D341Med (cell line): ENCODE results near the gene MAN1B1.

Experiments
- DNase-seq: peaks from one replicate; pipeline ENCODE4 v3.0.0; 2012; ENCODE audit warnings: low spot score

Gene MAN1B1

DNA sequence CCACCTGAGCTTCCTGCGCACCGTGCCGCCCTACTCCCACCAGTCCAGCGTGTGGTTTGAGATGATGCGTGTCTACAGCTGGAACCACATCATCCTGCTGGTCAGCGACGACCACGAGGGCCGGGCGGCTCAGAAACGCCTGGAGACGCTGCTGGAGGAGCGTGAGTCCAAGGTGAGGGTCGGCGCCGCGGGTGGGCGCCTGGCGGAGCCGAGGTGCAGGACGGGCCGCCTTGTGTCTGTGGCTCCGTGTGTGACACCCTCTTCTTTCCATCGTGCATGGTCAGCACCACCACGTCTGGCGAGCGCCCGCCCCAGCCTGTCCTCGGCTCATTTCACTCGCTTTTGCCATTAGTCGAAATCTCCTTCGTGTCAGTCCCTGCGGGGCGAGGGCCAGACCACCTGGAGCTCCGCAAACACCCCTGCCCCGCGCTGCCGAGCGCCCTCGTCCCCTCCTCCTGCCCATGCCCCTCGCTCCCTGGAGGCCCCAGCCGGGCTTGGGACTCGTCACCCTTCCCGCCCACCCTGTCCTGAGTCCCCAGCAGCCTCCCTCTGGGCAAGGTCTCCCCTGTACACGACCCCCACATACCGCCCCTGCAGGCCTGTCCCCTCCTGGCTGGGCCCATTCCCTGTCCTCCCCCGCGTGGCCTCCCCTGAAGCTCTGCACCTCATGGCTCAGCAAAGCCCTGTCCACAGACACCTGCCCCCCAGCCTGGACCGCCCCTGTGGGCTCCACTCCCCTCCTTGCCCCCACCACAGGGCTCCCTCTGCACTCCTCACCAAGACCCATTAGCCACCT lies 59.1 kb downstream of the MAN1B1 start:
- DNase-seq, result peak; percentile 18

DNA sequence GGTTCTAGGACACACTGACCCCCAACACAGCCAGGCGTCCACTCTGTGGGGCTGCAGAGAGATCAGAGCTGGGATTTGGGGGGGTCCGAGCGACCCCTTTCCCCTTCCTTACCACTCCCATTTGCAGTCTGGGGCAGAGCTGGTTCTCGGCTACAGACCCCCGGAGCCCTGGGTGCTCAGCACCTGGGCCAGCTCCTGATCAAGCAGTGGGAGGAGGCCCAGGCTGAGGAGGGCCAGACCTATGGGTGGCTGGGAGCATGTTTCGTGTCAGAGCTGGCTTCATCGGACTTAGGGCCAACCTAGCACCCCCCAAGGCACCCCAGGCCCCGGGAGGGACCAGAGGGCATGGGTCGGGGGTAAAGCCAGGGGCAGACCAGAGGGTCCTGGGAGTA lies 59.7 kb downstream of the MAN1B1 start:
- peak; percentile 15 for DNase-seq

DNA sequence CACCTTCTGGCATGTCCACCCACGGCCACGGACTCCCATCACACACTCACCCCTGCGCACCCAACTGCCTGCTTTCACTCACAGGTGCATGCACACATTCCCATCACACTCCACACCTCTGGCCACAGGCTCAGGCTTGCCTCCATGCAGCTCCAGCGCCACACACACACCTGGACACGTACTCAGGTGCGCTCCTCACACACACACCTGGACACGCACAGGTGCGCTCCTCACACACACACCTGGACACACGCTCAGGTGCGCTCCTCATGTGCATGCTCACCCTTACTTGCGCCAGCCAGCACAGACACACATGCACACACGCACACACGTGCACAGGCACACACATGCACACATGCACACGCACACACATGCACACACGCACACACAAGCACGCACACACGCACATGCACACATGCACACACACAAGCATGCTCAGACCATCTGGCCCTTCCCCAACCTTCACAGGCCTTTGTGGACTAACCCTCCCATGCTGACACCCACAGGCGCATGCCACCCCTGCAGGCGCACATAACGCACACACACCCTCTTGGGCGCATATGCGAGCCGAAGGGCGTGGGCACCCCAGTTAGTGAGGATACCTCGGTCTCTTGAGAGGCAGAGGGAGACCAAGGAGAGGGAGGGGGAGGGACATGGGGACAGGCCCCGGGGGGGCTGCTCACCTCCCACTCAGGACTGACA lies 60.5 kb downstream of the MAN1B1 start:
- DNase-seq, result no peak

DNA sequence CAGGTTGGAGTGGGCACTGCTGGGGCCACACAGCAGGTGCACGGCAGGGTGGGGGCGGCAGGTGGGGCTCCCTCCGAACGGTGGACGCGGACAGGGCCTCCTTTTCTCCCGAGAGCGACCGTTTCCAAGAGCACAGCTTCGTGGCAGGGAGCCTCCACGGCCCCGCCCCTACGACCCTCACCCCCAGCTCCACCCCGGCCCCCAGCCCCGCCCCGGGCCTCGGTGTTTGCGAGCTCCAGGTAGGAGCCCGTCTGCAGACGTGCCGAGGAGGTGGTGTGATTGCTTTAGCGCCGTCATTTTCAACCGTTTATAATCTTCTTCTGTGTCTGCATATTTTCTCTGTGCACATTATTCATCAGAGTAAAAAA lies 61.0 kb downstream of the MAN1B1 start:
- no peak for DNase-seq

DNA sequence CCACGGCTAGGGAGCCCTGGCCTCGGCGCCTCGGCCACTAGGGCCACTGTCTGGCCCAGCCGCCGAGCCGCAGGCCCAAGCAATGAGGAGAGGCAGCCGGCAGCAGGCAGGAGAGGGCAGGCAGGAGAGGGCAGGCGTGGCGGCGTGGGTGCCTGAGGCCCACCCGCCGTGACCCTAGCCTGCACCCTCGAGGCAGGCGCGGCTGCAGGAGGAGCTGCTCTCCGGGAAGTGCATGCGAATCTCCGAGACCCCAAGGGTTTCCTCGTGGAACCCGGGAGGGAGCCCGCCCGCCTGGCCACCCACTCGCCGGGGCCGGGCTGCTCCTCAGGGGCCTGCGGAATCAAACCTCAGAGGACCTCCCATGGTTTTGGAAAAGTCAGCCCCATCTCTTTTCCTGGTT lies 61.5 kb downstream of the MAN1B1 start:
- DNase-seq, result no peak

DNA sequence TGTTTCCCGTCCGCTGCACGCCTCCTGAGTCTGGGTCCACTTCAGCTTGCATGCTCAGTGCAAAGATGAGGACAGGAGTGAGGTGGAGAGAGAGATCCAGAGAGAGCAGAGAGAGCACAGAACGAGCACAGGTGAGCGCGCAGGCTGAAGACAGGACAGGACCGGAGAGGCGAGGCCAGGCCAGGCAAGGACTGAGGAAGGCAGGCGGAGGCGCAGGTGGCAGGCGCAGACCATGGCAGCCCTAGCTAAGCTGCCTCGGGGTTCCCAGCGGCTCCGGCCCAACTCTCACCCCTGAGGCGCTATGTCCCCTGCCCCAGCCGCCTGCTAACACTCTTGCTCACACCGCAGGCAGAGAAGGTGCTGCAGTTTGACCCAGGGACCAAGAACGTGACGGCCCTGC lies 61.9 kb downstream of the MAN1B1 start:
- no peak for DNase-seq

DNA sequence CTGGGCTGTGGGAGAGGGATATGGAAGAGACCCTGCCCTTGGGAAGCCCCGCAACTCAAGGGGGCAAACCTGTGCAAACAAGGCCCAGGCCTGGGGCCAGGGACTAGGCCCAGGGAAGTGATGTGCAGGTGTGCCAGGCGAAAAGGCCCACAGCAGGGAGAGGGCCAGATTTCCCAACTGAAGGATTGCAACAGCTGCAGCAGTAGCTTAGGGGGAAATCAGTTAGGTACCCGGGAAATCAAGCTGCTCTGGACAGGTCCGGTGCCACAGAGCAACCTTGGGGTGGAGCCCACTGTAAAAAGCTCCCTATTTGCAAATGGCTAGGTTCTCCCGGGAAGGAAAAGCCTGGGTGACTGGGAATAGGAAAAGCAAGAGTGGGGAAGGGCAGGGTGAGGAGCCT lies 62.6 kb downstream of the MAN1B1 start:
- DNase-seq, result no peak

DNA sequence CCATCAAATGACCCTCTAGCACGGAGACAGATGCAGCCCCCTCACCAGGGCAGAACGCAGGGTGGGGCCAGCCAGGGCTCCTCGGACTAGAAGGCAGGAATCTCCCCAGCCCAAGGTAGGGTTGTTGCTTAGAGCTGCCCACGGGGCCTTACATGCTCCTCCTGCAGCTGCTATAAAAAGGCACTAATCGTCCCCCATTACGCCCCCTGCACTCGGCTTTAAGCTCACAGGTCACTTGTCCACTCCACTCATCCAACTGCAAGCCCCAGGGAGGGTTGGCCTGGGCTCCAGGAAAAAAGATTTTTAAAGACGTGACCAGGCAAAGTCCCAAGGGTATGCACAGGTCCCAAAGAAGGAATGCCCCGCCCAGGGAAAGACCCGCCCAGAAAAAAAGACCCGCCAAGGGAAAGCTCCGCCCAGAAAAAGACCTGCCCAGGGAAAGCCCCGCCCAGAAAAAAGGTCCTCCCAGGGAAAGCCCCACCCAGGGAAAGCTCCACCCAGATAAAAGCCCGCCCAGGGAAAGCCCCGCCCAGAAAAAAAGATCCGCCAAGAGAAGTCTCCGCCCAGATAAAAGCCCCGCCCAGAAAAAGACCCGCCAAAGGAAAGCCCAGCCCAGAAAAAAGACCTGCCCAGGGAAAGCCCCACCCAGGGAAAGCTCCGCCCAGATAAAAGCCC lies 63.3 kb downstream of the MAN1B1 start:
- DNase-seq, result peak; percentile 86

DNA sequence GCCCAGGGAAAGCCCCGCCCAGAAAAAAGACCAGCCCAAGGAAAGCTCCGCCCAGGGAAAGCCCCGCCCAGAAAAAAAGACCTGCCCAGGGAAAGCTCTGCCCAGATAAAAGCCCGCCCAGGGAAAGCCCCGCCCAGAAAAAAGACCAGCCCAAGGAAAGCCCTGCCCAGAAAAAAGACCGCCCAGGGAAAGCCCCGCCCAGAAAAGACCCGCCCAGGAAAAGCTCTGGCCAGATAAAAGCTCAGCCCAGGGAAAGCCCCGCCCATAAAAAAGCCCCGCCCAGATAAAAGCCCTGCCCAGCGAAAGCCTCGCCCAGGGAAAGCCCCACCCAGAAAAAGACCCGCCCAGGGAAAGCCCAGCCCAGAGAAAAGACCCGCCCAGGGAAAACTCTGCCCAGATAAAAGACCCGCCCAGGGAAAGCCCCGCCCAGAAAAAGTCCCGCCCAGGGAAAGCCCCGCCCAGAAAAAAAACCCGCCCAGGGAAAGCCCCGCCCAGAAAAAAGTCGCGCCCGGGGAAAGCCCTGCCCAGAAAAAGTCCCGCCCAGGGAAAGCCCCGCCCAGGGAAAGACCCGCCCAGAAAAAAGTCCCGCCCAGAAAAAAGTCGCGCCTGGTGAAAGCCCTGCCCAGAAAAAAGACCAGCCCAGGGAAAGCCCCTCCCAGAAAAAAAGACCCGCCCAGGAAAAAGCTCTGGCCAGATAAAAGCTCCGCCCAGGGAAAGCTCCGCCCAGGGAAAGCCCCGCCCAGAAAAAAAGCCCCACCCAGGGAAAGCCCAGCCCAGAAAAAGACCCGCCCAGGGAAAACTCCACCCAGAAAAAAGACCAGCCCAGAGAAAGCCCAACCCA lies 64.1 kb downstream of the MAN1B1 start:
- peak; percentile 82 for DNase-seq

DNA sequence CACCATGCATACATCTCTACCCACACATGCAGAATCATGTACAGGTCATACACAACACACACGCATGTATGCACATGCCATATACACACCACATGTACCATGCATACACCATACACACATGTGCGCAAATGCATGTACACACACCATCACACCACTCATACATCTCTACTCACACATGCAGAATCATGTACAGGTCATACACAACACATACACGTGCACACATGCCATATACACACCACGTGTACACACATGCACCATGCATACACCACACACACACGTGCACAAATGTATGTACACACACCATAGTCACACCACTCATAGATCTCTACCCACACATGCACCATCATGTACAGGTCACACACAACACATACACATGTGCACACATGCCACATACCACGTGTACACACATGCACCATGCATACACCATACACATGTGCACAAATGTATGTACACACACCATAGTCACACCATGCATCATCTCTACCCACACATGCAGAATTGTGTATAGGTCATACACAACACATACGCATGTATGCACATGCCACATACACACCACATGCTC lies 66.1 kb downstream of the MAN1B1 start:
- no peak for DNase-seq

DNA sequence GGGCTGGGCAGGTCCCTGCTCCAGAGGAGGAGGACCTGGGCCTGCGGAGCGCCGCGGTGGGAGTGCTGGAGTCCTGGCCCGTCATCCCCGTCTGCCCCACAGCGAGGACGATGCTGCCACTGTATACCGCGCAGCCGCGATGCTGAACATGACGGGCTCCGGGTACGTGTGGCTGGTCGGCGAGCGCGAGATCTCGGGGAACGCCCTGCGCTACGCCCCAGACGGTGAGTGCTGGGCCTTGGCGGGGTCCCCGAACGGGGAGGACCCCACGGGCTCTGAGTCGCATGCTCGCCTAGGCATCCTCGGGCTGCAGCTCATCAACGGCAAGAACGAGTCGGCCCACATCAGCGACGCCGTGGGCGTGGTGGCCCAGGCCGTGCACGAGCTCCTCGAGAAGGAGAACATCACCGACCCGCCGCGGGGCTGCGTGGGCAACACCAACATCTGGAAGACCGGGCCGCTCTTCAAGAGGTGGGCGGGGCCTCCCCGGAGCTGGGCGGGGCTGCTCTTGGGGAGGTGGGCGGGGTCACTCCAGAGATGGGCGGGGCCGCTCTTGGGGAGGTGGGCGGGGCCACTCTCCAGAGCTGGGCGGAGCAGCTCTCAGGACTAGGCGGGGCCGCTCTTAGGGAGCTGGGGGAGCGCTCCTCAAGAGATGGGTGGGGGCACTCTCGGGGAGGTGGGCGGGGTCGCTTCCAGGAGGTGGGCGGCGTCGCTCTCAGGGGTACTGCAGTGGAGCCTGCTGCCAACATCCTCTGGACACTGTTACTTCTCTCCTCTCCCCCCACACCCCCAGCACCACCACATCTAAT lies 70.0 kb downstream of the MAN1B1 start:
- DNase-seq, result peak; percentile 74

DNA sequence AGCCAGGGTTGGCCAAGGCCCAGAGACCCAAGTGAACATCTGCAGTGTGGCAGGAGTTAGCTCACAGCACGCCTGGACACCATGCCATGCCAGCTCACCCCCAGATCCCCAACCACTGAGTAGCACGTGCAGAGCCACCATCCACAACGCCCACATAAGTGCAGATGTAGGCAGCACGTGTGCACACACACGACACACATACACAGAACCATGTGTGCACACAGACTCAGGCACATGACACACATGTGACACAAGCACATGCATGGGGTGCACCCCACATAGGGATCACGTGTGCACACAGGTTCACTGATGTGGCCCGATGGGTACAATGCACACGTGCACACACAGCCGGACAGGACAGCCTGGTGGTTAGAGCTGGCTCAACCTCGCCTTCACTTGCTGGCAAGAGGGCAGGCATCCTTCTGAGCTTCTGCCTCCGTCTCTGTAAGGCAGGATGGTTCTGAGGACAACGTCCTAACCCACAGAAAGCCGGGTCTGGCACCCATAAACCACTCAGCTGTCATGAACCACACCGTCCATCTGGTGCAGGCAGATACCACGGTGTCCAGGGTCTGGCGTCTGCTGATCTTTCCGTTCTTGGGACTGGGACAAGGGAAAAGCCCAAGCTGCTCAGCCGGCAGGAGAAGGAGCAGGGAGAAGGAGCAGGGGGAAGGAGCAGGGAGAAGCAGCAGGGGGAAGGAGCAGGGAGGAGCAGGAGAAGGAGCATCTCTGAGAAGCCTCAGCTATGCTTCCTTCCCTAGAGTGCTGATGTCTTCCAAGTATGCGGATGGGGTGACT lies 71.0 kb downstream of the MAN1B1 start:
- DNase-seq, result no peak

DNA sequence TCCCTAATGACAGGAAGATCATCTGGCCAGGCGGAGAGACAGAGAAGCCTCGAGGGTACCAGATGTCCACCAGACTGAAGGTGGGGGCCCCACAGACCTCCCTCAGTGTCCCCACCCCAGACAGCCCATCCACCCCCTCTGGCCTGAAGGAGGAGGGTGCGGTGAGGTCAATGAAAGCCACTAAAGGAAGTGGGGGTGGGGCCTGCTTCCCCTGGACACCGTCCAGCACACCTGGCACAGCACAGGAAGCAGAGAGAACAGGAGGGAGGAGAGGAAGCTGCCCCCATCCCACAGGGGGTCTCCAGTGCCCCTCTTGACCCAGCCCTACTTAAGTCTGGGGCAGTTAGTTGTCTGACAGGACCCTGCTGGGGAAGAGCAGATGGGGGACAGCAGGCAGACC lies 71.8 kb downstream of the MAN1B1 start:
- DNase-seq, result no peak
